Stimulated activated CD8-positive, alpha-beta memory T cell treated with anti-CD3 and anti-CD28 coated beads, Interleukin-7, amount 100 ng/mL, for 1 hour (primary cell): ENCODE results near the gene NF2.

Experiments
- DNase-seq, 2 donors: peaks; one replicate each; pipeline ENCODE4 v3.0.0-alpha.2; 2020; ENCODE audit warnings: low read depth in 2 of 2

The NF2 gene

DNA sequence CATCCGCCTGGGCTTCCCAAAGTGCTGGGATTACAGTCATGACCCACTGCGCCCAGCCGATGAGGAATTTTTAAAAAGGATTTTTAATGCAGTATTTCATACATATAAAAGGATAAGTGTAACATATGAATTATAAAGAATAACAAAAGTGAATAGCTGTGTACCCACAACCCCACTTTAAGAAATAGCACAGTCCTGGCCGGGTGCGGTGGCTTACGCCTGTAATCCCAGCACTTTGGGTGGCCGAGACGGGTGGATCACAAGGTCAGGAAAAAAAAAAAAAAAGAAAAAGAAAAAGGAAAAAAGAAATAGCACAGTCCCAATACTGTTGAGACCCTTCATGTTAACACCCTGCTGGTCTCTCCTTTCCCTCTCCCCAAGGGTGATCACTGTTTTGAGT is 62.1 kb downstream of the NF2 start:
- DNase-seq: no peak

DNA sequence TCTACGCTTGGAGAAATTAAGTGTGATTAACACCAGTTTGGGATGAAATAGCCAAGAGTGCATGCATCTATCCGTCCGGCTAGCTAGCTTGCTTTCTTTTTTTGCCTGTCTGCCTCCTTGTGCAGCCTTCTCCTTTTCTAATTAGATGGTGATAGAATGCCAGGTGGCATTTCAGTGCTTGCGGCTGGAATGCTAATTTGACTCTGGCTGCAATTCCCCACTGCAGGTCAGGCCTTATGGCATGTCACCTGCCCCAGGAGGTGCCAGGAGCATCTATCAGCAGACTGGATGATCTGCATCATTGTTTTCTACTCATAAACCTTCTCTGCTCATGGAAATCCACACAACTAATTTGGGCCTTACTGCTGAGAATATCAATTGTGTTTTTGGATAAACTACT is 65.2 kb downstream of the NF2 start:
- DNase-seq: no peak

DNA sequence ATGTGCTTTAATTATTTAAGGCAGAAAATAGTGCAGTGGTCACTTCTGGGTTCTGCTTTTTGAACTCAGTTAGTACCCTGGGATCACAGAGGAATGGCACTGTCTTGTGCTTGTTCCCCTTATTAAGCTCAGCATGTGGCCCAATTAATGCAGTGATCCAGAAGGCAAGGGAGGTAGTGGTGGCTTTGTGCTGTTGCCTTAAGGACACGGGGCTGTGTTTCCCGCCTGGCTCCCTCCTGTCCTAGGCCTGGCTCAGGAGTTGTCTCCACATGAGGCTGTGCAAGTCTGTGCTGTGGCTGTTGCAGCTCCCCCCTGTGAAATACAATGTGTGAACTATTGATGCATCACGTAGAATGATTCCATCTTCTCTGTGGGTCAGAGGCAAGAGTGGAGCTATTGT is 67.2 kb downstream of the NF2 start:
- no peak for DNase-seq

DNA sequence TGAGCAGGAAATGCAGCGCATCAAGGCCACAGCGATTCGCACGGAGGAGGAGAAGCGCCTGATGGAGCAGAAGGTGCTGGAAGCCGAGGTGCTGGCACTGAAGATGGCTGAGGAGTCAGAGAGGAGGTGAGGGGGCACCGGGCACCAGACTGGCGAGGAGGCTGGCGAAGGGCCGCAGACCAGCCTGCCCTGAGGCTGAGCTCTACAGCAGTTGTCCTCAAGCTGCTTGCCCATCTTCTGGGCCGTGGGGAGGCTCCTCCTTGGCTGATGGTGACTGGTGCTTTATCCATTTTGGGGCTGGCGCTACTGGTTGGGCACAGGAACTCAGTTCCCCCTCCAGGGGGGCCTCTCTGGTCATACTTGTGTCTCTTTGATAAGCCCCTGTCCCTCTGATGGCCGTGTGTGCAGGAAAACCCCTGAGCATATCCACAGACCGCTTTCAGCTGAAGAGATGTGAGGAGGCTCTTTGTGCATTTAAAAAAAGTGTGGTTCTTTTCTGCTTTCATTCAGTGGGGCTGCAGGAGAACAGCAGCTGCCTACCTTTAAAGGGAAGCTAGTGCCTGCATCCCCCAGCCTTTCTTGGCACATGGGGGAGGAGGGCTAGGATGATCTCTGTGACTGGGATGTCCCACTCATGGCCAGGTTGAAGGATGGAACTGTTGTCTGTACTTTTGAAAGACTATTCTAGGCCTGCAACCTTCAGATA is 70.1 kb downstream of the NF2 start:
- DNase-seq: no peak

DNA sequence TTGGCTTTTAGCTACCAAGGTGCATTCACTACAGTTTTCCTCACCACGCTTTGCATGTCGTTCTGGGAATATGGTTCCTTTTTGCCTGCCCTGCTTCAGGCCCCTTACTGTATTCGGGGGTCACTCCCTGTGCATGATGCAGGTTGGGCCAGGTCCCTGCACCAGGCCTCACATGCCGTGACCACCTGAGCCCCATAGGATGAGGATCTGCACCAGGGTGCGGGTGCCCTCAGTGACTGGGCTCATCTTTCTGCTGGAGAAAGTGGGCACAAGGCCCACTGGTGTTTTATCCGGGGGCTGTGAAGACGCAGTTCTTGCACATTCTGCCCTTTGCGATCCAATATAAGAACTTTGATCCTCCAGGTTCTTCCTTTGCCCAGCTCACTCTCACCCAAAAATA is 70.7 kb downstream of the NF2 start:
- DNase-seq: no peak

DNA sequence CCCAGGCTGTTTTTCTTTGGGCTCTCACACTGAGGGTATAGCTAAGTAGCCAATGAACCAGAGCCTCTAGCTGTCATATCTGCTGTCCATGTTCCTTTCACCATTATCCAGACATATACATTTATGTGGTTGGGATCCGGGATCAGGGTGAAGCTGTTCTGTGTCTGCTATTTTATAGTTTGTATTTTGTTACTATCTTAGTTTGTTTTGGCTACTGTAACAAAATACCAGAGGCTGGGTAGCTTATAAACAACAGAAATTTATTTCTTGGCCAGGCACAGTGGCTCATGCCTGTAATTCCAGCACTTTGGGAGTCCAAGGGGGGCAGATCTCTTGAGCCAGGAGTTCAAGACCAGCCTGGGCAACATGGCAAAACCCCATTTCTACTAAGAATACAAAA is 75.9 kb downstream of the NF2 start:
- no peak for DNase-seq

DNA sequence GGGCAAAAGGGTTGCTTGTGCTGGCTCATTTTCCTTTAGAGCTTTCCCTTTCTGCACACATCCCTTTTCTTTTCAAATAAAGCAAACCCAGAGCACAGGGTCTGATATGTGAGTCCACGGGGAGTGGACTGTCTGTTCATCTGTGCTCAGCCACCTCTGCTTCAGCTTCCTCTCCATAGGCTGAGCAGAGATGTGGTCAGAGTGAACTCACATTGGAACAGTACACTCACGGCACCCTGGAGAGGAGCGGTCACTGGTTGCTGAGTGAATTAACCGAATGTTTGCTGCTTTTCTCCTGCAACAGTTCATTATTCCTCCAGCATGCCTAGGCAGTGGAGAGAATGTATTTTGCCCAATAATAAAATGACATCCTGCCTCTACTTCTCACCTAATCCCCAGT is 80.1 kb downstream of the NF2 start:
- no peak for DNase-seq

DNA sequence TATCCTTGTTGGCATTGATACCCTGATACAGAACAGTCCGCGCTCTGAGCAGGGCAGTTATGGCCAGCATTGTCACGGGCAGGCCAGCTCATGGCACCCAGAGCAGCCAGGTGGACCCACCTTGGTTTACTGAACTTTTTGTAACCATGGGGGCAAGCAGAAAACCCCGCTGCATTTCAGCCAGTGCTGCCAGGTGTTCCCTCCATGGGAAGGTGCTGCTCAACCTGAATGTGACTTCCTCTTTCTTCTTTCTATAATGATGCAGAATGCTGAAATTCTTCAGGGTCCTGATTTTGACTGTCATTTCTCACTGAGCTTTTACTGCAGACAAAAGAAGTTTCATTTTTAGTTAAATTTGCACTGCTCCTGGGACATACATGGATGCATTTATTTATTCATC is 80.8 kb downstream of the NF2 start:
- no peak for DNase-seq

DNA sequence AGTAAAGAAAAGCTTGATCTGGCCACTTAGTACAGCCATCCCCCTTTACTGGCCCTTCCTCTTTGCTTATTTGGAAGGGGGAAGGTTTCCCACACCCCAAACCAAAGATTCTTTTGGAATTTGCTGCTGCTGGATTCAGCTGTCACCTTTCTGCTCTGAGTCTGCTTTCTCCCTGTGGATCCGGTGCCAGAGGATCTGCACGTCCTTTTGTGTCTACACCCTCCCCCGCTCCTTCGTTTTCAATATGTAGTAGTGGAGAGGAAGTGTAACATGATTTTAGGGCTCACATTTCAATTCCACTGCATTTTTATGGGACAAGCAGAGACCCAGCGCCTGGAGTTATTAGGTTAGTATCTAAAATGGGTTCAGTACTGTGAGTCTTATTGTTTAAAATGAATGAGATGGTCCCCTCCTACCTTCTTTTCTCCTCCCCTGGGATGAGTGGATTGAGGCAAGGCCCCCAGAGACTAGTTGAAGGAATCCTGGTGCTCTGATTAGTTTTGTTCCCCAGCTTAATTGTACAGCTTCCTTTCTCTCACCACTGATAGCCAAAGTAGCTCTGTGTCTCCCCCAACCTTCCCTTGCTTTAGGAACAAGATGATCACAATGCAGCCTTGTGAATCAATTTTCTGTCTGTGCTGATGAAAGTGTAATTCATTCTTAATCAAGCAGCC is 85.9 kb downstream of the NF2 start:
- DNase-seq: no peak

DNA sequence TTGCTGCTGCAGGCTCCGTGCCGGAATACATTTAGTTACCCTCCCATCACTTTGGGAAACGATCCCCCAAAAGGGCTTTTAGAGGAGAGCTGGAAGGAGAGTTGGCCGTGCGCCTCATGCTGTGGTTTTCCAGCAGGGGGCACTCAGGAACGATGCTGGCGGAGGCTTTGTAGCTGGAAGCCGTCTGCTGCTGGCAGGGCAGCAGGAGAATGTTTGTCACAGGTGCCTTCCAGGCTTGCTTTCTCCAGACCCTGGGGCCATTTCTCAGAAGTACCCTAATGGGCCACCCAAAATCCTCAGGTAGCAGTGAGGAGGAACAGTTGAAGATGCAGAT is 86.4 kb downstream of the NF2 start:
- DNase-seq: no peak

DNA sequence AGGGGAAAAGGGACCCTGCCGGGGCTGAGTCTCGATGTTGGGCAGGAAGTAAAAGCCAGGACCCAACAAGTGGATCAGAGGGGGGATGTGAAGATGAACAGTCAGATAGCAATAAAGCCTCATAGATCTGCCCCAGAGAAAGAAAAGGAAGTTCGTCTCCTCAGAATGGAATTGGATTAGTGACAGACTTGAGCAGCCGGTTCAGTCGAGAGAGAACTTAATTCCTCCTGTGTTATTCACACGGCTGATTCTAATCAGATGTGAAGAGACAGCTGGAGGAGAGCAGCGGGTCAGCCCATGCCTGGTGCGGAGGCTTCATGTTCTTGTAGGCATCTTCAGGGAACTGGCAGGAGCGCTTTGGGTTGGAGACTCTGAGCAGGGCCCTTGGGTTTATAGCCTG is 87.0 kb downstream of the NF2 start:
- DNase-seq: no peak

DNA sequence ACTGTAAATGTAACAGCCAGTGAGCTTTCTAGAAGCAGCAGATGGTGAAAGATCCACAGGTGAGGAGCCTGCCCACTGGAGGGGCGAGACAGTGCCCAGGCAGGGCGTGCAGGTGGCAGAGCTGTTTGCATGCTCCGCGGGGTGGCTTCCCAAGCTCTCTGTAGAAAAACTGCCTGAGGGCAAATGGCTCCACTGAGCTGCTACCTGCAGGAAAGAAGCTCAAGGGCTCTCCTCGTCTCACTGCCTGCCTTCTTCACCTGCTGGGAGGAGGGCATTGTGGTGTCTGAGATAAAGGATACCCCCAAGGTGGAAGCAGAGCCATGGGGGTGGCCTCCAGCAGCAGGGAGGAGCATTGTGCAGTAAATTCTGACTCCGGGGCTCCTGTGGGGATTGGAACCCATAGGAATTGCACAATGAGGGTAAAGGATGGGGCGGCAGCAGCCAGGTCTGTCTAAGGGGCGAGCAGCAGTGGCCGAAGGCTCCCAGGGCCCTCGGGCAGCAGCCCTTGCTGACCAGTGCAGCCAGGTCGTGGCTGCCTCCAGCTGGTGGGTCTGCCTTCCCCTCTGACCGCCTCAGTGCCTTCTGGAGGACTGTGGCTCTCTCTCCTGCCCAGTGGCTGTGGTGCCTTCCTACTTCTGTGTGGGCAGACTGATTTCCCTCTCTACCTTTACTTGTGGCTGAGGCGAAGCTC is 88.3 kb downstream of the NF2 start:
- no peak for DNase-seq

DNA sequence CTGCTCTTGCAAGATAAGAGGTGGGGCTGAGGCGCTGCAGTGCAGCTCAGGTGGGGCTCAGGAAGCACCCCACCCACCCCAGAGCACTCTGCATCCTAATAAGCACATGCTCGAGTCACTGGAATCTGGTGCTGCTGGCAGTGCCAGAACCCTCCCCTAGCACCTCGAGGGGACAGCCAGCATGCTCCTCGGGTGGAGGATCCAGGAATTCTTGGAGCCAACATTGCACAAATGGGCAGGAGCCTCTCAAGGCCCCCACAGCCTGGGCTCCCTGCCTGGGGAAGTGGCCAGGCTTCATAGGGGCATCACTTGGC is 88.9 kb downstream of the NF2 start:
- DNase-seq: no peak

DNA sequence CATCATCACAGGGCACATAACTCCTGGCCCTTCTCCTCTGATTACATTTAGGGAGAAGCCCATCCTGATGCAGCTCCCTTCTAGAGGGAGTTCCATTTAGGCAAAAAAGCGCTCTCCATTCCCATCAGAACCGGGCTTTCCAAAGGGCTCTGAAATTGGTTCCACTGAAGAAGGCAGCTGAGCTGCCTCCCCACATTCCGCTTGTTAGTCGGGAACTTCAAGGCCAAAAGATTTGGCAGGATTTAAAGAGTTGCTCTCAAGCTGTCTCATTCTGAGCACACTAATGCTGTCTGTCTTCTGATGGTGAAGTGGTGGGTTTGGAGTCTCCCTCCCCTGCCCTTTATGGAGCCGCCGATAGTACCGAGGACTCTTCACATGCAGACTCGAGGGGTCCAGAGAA is 89.7 kb downstream of the NF2 start:
- no peak for DNase-seq

DNA sequence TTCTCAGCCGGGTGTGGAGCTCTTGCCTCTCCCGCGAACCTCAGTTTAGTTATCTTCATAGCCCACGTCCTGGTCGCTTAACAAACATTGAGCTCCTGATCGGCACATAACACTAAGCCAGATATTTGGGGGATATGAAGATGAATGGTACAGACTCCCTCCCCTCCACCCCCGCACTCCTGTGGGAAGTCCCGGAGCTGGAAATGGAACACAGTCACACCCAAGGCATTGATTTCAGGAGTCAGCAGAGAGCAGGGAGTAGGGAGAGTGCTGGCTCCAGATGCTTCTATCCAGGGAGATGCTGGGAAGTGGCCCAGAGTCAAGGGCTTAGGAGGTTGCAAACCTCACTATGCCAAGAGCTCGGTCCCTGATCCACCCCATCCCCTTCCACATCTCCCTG is 90.2 kb downstream of the NF2 start:
- DNase-seq: no peak

DNA sequence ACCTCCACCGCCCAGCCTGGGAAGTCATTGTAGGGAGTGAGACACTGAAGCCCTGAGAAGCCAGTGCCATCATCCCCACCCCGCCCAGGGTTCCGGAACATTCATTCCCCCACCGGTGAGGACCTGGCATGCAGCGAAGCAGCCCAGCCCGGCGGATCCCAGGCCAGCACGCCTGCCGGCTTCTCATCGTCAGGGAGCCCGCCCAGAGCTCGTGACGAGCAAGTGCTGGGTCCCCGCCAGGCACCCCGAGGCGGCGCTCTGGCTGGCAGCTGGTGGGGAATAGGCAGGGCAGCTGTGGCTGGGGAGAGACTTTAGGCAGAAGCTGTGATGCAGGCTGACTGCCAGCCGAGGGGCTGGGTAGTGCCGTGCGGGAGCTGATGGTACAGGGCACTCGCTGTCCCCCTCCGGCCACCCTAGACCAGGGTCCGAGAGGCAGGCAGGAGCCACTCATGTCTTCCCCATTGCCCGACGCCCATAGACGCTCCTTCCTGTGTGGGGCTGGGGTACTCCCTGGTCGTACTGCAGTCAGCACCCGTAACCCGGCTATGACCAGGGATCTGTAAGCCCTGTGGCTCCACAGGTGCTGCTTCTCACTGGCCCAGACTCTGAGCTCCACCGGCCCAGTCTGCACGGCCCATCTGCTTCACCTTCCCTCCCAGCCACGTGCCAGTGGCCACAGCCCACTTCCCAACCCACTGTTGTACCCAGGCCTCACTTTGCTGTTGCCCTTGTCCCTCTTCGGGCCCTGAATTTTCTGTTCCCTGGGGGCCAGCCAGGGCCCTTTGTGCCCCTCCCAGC is 91.9 kb downstream of the NF2 start:
- no peak for DNase-seq

DNA sequence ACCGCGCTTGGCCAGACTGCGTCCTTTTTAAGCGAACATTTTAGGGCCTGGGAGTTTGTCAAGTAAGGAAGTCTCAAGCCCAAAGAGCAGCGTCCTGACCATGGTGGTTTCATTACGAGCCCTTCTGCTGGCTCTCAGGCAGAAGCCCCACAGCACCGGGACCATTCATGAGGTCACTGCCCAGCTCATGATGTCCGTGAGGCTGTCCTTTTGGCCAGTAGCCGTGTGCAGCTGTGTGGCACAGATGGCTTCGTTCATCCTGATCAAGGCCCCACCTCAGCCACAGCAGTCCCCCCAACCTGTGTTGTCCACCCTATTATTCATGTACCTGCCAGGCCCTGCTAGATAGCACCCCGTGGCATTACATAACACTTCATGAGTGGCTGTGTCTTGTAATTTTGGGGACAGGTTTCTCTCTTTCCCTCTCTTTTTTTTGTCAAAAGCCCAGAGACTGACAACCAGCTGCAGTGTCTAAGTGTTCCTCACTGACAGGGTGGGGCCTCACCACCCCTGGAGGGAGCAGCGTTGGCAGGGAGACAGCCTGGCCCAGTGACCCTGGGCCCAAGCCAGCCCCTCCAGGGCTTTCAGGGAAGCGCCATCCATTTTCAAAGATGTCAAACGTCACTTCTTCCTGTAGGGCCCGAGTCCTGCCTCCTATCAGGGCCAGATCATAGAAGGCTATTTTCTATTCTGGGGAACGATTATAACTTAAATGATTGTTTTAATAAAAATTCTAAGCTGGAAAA is 94.6 kb downstream of the NF2 start:
- no peak for DNase-seq

DNA sequence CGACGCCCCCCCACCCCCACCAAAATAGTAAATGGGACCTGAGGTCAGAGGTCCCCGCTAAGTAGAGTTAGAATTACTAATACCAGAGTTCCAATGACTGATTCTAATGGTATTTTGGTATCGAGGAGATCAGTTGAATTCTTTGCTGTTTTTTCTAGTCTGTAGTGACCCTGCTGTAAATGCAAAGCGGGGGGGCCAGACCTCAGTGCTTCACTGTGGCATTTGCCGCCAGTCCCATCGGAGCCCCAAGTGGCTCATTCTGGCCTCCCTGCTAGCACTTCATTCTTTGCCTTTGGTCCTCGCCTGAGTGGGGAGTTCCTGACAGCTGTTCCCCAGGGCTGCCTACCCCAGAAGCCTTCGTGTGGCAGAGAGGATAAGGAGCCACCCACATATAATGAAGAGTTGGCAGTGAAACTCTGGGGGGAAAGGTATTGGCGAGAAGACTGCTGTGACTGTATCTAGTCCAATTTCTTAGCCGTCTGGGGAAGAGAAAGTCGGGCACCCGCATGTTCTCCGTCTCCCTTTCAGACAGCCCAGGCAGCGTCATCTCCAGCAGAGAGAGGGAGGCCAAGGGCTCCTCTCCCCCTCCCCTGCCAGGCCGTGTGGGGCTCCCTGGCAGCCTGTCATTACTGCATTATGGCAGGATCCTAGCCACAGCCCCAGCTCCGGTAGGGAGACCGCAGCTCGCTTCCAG is 96.9 kb downstream of the NF2 start:
- no peak for DNase-seq

DNA sequence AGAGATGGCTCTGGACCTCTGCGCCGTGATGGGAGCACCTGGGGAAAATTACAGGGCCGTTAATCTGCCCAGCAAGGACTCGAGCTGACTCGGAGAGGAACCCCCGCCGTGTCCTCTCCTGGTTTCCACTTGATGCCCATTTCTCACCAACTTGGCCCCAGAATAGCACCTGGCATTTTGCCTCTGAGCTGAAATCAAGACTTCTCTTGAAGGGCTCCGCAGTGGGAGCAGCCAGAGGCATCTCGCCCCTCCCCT is 97.4 kb downstream of the NF2 start:
- DNase-seq: no peak

DNA sequence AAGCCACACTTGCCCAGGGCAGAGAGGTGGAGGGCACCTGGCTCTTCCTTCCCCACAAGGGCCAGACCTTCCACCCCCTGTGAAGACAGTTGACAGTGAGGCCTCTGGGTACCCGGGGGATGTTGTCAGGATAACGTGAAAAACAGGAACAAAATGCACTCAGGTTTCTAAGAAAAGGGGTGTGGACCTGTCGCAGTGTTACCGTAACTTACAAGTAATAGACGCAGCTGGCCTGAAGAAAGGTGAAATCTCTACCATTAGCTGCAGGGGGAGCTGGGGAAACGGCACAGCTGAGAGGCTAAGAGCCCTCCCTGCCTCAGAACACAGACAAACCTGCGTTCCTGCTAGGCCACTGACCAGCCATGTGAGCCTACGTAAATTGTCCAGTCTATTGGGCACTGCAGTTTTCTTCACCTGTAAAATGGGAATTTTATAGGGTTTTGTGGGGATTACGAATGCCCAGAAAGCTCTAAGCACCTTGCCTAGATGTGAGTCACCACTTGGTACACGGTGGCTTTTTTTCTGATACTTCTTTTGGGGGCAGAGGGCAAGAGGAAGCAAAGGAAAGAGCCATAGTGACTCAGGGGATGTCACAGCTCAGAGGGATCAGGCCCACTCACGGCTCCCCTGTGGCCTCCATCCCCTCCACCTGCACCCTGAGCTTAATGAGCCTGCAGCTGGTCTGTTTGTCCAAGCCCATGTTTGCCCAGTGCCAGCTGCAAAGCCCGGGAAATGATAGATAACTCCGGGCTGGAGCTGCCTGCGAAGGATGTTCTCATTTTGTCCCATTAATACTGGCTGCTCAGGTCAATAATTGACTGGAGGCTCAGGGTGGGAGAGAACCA is 97.9 kb downstream of the NF2 start:
- no peak for DNase-seq
